ENCODE results near the gene EIF2S2.

The EIF2S2 gene

GRCh38 chr20:34070079-34070439, 42.0 kb downstream of the EIF2S2 start:
- no peak for DNase-seq (ENCODE audit: low read depth)
- no peak overlapping the region for H3K4me3 ChIP-seq (ENCODE audit: low read depth, low read length)
- no peak for TF ChIP-seq CTCF (IDR thresholded peaks at IDR 0.05; ENCODE audit: insufficient read depth, low read depth, low read length, missing control alignments)

- peak; percentile 65 for TF ChIP-seq CTCF (IDR thresholded peaks at IDR 0.05; ENCODE audit: insufficient read depth, low read depth, low read length, missing control alignments)
- H3K4me3 ChIP-seq (ENCODE audit: low read depth, low read length), result no peak overlapping the region
- peak; percentile 74 for DNase-seq (ENCODE audit: low read depth)
Measured at GRCh38 chr20:34069341-34070078, 42.5 kb downstream of the EIF2S2 start.

- no peak for TF ChIP-seq CTCF (IDR thresholded peaks at IDR 0.05; ENCODE audit: insufficient read depth, low read depth, low read length, missing control alignments)
- no peak for DNase-seq (ENCODE audit: low read depth)
- H3K4me3 ChIP-seq (ENCODE audit: low read depth, low read length), result no peak overlapping the region
Measured at GRCh38 chr20:34068001-34068400, 44.0 kb downstream of the EIF2S2 start.

- DNase-seq (ENCODE audit: low read depth), result no peak
- no peak for TF ChIP-seq CTCF (IDR thresholded peaks at IDR 0.05; ENCODE audit: insufficient read depth, low read depth, low read length, missing control alignments)
- no peak overlapping the region for H3K4me3 ChIP-seq (ENCODE audit: low read depth, low read length)
Measured at GRCh38 chr20:34066476-34067090, 45.5 kb downstream of the EIF2S2 start.

- no peak for DNase-seq (ENCODE audit: low read depth)
- H3K4me3 ChIP-seq (ENCODE audit: low read depth, low read length), result no peak overlapping the region
- TF ChIP-seq CTCF (IDR thresholded peaks at IDR 0.05; ENCODE audit: insufficient read depth, low read depth, low read length, missing control alignments), result no peak
Measured at GRCh38 chr20:34065260-34065659, 46.8 kb downstream of the EIF2S2 start.

- no peak for TF ChIP-seq CTCF (IDR thresholded peaks at IDR 0.05; ENCODE audit: insufficient read depth, low read depth, low read length, missing control alignments)
- no peak for DNase-seq (ENCODE audit: low read depth)
- H3K4me3 ChIP-seq (ENCODE audit: low read depth, low read length), result no peak overlapping the region
Measured at GRCh38 chr20:34064286-34064685, 47.8 kb downstream of the EIF2S2 start.

All from GM12865 (cell line).